ENCODE measurements around the gene STARD6.

STARD6 gene

GRCh38 chr18:54382733-54383252 is 25.1 kb upstream of the STARD6 start:
- TF ChIP-seq JUND (IDR thresholded peaks at IDR 0.05; ENCODE audit: low read depth), result no peak
- no peak for DNase-seq (ENCODE audit: low read depth in 1 of 2, low spot score in 1 of 2)
- in situ Hi-C loops (cut with HindIII; ENCODE audit: low pct_unique_long_range_greater_than_20kb, low sequenced_read_pairs), result no loop called here

GRCh38 chr18:54382076-54382475 is 24.4 kb upstream of the STARD6 start:
- no peak for DNase-seq (ENCODE audit: low read depth in 1 of 2, low spot score in 1 of 2)
- no peak for TF ChIP-seq JUND (IDR thresholded peaks at IDR 0.05; ENCODE audit: low read depth)
- in situ Hi-C loops (cut with HindIII; ENCODE audit: low pct_unique_long_range_greater_than_20kb, low sequenced_read_pairs), result no loop called here

- in situ Hi-C loops (cut with HindIII; ENCODE audit: low pct_unique_long_range_greater_than_20kb, low sequenced_read_pairs), result no loop called here
- no peak for DNase-seq (ENCODE audit: low read depth in 1 of 2, low spot score in 1 of 2)
- no peak for TF ChIP-seq JUND (IDR thresholded peaks at IDR 0.05; ENCODE audit: low read depth)
Measured at GRCh38 chr18:54381640-54382039, 24.0 kb upstream of the STARD6 start.

- in situ Hi-C loops (cut with HindIII; ENCODE audit: low pct_unique_long_range_greater_than_20kb, low sequenced_read_pairs), result no loop called here
- no peak for DNase-seq (ENCODE audit: low read depth in 1 of 2, low spot score in 1 of 2)
Measured at GRCh38 chr18:54378057-54378456, 20.4 kb upstream of the STARD6 start.

GRCh38 chr18:54360406-54360805 is 2.7 kb upstream of the STARD6 start:
- DNase-seq (ENCODE audit: low read depth in 1 of 2, low spot score in 1 of 2), result no peak
- no peak for TF ChIP-seq JUND (IDR thresholded peaks at IDR 0.05; ENCODE audit: low read depth)
- in situ Hi-C loops (cut with HindIII; ENCODE audit: low pct_unique_long_range_greater_than_20kb, low sequenced_read_pairs), result no loop called here

More at GRCh38 chr18:54378057-54378456, 20.4 kb upstream of the STARD6 start:
- no peak for TF ChIP-seq JUND (IDR thresholded peaks at IDR 0.05; ENCODE audit: low read depth)

- in situ Hi-C loops (cut with HindIII; ENCODE audit: low pct_unique_long_range_greater_than_20kb, low sequenced_read_pairs), result no loop called here
- DNase-seq (ENCODE audit: low read depth in 1 of 2, low spot score in 1 of 2), result peak; percentile 1 to 4
- TF ChIP-seq JUND (IDR thresholded peaks at IDR 0.05; ENCODE audit: low read depth), result no peak
Measured at GRCh38 chr18:54359233-54359632, 1.6 kb upstream of the STARD6 start.

GRCh38 chr18:54358495-54359040 is 910 bp upstream of the STARD6 start:
- peak in 1 of 2 experiments; percentile 9 for DNase-seq (ENCODE audit: low read depth in 1 of 2, low spot score in 1 of 2)
- TF ChIP-seq JUND (IDR thresholded peaks at IDR 0.05; ENCODE audit: low read depth), result no peak
- in situ Hi-C loops (cut with HindIII; ENCODE audit: low pct_unique_long_range_greater_than_20kb, low sequenced_read_pairs), result no loop called here

- in situ Hi-C loops (cut with HindIII; ENCODE audit: low pct_unique_long_range_greater_than_20kb, low sequenced_read_pairs), result no loop called here
- DNase-seq (ENCODE audit: low read depth in 1 of 2, low spot score in 1 of 2), result peak in 1 of 2 experiments; percentile 0
- no peak for TF ChIP-seq JUND (IDR thresholded peaks at IDR 0.05; ENCODE audit: low read depth)
Measured at GRCh38 chr18:54357082-54357659, 487 bp downstream of the STARD6 start.

- in situ Hi-C loops (cut with HindIII; ENCODE audit: low pct_unique_long_range_greater_than_20kb, low sequenced_read_pairs), result no loop called here
- TF ChIP-seq JUND (IDR thresholded peaks at IDR 0.05; ENCODE audit: low read depth), result no peak
- no peak for DNase-seq (ENCODE audit: low read depth in 1 of 2, low spot score in 1 of 2)
Measured at GRCh38 chr18:54351186-54351585, 6.5 kb downstream of the STARD6 start.

GRCh38 chr18:54338230-54338629 is 19.4 kb downstream of the STARD6 start:
- in situ Hi-C loops (cut with HindIII; ENCODE audit: low pct_unique_long_range_greater_than_20kb, low sequenced_read_pairs), result no loop called here
- no peak for DNase-seq (ENCODE audit: low read depth in 1 of 2, low spot score in 1 of 2)
- no peak for TF ChIP-seq JUND (IDR thresholded peaks at IDR 0.05; ENCODE audit: low read depth)

- no peak for TF ChIP-seq JUND (IDR thresholded peaks at IDR 0.05; ENCODE audit: low read depth)
- DNase-seq (ENCODE audit: low read depth in 1 of 2, low spot score in 1 of 2), result no peak
- in situ Hi-C loops (cut with HindIII; ENCODE audit: low pct_unique_long_range_greater_than_20kb, low sequenced_read_pairs), result no loop called here
Measured at GRCh38 chr18:54335638-54336173, 22.0 kb downstream of the STARD6 start.

- no peak for TF ChIP-seq JUND (IDR thresholded peaks at IDR 0.05; ENCODE audit: low read depth)
- in situ Hi-C loops (cut with HindIII; ENCODE audit: low pct_unique_long_range_greater_than_20kb, low sequenced_read_pairs), result no loop called here
- DNase-seq (ENCODE audit: low read depth in 1 of 2, low spot score in 1 of 2), result no peak
Measured at GRCh38 chr18:54330768-54331548, 26.7 kb downstream of the STARD6 start.

GRCh38 chr18:54329787-54330186 is 27.9 kb downstream of the STARD6 start:
- in situ Hi-C loops (cut with HindIII; ENCODE audit: low pct_unique_long_range_greater_than_20kb, low sequenced_read_pairs), result no loop called here
- no peak for DNase-seq (ENCODE audit: low read depth in 1 of 2, low spot score in 1 of 2)
- TF ChIP-seq JUND (IDR thresholded peaks at IDR 0.05; ENCODE audit: low read depth), result no peak
